DOHH2 (cell line): ENCODE results near the gene GRIN2C.

Experiments used
- H3F3A ChIP-seq: fragments of 200-600 bp; sonication (generic), shearing (Covaris generic); 2 replicates; pipeline ENCODE4 v1.6.0; 2016; ENCODE audit warnings: antibody characterized with exemption, mild to moderate bottlenecking; ENCODE audit not compliant: control insufficient read depth, insufficient read depth
- H3K27ac ChIP-seq: fragments of 200-600 bp; sonication (generic); 2 replicates; pipeline ENCODE4 v1.5.1; 2014; ENCODE audit warnings: low read depth, mild to moderate bottlenecking, low read length, moderate library complexity
- H3K27me3 ChIP-seq: fragments of 200-600 bp; sonication (generic); 2 replicates; pipeline ENCODE4 v1.6.1; 2014; ENCODE audit warnings: mild to moderate bottlenecking, low read length, mixed read lengths; ENCODE audit not compliant: control insufficient read depth
- H3K36me3 ChIP-seq: fragments of 200-600 bp; sonication (generic); 2 replicates; pipeline ENCODE4 v1.6.1; 2014; ENCODE audit warnings: mild to moderate bottlenecking, low read length, moderate library complexity, mixed read lengths; ENCODE audit not compliant: control insufficient read depth
- H3K4me1 ChIP-seq: fragments of 200-600 bp; sonication (generic); 2 replicates; pipeline ENCODE4 v1.6.1; 2014; ENCODE audit warnings: mild to moderate bottlenecking, low read length, mixed read lengths; ENCODE audit not compliant: control insufficient read depth
- H3K4me2 ChIP-seq: fragments of 200-600 bp; sonication (generic); 2 replicates; pipeline ENCODE4 v1.6.0; 2014; ENCODE audit warnings: mild to moderate bottlenecking, low read length, moderate library complexity
- H3K4me3 ChIP-seq: fragments of 200-600 bp; sonication (generic); 2 replicates; pipeline ENCODE4 v1.5.1; 2014; ENCODE audit warnings: mild to moderate bottlenecking, low read length, mixed read lengths
- H3K79me2 ChIP-seq: fragments of 200-600 bp; sonication (generic); 2 replicates; pipeline ENCODE4 v1.6.1; 2014; ENCODE audit warnings: mild to moderate bottlenecking, low read length, mixed read lengths; ENCODE audit not compliant: control insufficient read depth
- H3K9me2 ChIP-seq: fragments of 200-600 bp; sonication (generic); replicated peaks from 2 replicates; pipeline ENCODE4 v1.6.1; 2014; ENCODE audit warnings: mild to moderate bottlenecking, low read length, mixed read lengths; ENCODE audit not compliant: control insufficient read depth
- H3K9me3 ChIP-seq: fragments of 200-600 bp; sonication (generic); 2 replicates; pipeline ENCODE4 v1.6.1; 2014; ENCODE audit warnings: antibody characterized with exemption, low read length, mixed read lengths; ENCODE audit not compliant: control insufficient read depth, insufficient read depth
- H4K20me1 ChIP-seq: fragments of 200-600 bp; sonication (generic); 2 replicates; pipeline ENCODE4 v1.6.0; 2014; ENCODE audit warnings: low read depth, mild to moderate bottlenecking, antibody characterized with exemption, low read length, moderate library complexity; ENCODE audit not compliant: control insufficient read depth, insufficient read depth
- CTCF ChIP-seq: fragments of 200-600 bp; sonication (generic); IDR thresholded peaks from one replicate; pipeline ENCODE4 v1.5.1; 2014; ENCODE audit warnings: antibody characterized with exemption, mild to moderate bottlenecking, low read depth, low read length; ENCODE audit not compliant: poor library complexity, severe bottlenecking
- EZH2phosphoT487 ChIP-seq: fragments of 200-600 bp; sonication (generic); IDR thresholded peaks from 2 replicates; pipeline ENCODE4 v1.6.1; 2017; ENCODE audit warnings: borderline replicate concordance, mild to moderate bottlenecking, antibody characterized with exemption, low read length, moderate library complexity, mixed read lengths

GRIN2C gene

GRCh38 chr17:74827800-74828199 lies 31.9 kb downstream of the GRIN2C start:
- no peaks in the 10 kb centered on the region; the same call in 1 of the 2 replicates for H3F3A ChIP-seq
- H3K9me2 ChIP-seq = no peaks in the 10 kb centered on the region
- no peak overlapping the region for H3K27ac ChIP-seq
- H3K36me3 ChIP-seq = no peaks in the 10 kb centered on the region
- no peaks in the 10 kb centered on the region for H3K27me3 ChIP-seq
- no peaks in the 10 kb centered on the region for H3K9me3 ChIP-seq
- peaks cover 13% of the 10 kb centered on the region for H3K4me1 ChIP-seq
- H4K20me1 ChIP-seq = no peaks in the 10 kb centered on the region
- no peak overlapping the region for H3K4me2 ChIP-seq
- no peak overlapping the region for H3K4me3 ChIP-seq
- H3K79me2 ChIP-seq = no peaks in the 10 kb centered on the region
- no peak for TF ChIP-seq CTCF
- TF ChIP-seq EZH2phosphoT487 = no peak

- H3K4me3 ChIP-seq = no peak overlapping the region
- H3K79me2 ChIP-seq = no peaks in the 10 kb centered on the region
- H3K4me2 ChIP-seq = no peak overlapping the region
- no peaks in the 10 kb centered on the region for H3K36me3 ChIP-seq
- H4K20me1 ChIP-seq = no peaks in the 10 kb centered on the region
- no peak overlapping the region for H3K27ac ChIP-seq
- H3K27me3 ChIP-seq = no peaks in the 10 kb centered on the region
- H3K9me2 ChIP-seq = no peaks in the 10 kb centered on the region
- no peaks in the 10 kb centered on the region for H3F3A ChIP-seq
- no peaks in the 10 kb centered on the region for H3K9me3 ChIP-seq
- H3K4me1 ChIP-seq = no peaks in the 10 kb centered on the region
- TF ChIP-seq EZH2phosphoT487 = no peak
- TF ChIP-seq CTCF = no peak
Observed at GRCh38 chr17:74825952-74826719, 33.5 kb downstream of the GRIN2C start.

GRCh38 chr17:74824961-74825627 lies 34.6 kb downstream of the GRIN2C start:
- Histone ChIP-seq H3K9me3 (no peaks in the 10 kb centered on the region), H3K79me2 (no peaks in the 10 kb centered on the region), H4K20me1 (no peaks in the 10 kb centered on the region), H3K27ac (no peak overlapping the region), H3K36me3 (no peaks in the 10 kb centered on the region), H3K4me1 (no peaks in the 10 kb centered on the region), H3F3A (no peaks in the 10 kb centered on the region), H3K4me3 (no peak overlapping the region), H3K27me3 (no peaks in the 10 kb centered on the region), H3K4me2 (no peak overlapping the region), H3K9me2 (no peaks in the 10 kb centered on the region)
- TF ChIP-seq EZH2phosphoT487 (no peak), CTCF (no peak)
